ENCODE data around the gene MAP3K12.
"Not testable (repeated sequence)": the region's sequence is repeated elsewhere in the genome, so short reads cannot be mapped to it uniquely, and the experiment has no call there.

DNA sequence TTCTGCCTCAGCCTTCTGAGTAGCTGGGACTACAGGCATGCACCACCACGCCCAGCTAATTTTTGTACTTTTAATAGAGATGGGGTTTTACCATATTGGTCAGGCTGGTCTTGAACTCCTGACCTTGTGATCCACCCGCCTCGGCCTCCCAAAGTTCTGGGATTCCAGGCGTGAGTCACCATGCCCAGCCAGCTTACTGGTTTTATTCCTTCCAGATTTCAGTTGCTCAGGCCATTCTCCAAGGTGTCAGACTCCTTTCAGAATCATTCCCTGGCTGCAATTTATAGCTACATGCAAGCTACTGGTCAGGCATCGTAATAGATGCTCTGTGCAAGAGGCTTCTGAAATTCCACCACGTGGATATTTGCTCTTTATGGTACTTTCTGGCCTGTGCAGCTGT, 17.8 kb downstream of the MAP3K12 start:
- TF ChIP-seq, protein P1, sequence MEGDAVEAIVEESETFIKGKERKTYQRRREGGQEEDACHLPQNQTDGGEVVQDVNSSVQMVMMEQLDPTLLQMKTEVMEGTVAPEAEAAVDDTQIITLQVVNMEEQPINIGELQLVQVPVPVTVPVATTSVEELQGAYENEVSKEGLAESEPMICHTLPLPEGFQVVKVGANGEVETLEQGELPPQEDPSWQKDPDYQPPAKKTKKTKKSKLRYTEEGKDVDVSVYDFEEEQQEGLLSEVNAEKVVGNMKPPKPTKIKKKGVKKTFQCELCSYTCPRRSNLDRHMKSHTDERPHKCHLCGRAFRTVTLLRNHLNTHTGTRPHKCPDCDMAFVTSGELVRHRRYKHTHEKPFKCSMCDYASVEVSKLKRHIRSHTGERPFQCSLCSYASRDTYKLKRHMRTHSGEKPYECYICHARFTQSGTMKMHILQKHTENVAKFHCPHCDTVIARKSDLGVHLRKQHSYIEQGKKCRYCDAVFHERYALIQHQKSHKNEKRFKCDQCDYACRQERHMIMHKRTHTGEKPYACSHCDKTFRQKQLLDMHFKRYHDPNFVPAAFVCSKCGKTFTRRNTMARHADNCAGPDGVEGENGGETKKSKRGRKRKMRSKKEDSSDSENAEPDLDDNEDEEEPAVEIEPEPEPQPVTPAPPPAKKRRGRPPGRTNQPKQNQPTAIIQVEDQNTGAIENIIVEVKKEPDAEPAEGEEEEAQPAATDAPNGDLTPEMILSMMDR (IDR thresholded peaks at IDR 0.05), result not testable (repeated sequence)
- not testable (repeated sequence) for TF ChIP-seq POLR2A (IDR thresholded peaks at IDR 0.05)
